Activated T-cell treated with anti-CD3 and anti-CD28 coated beads for 24 hours (primary cell): ENCODE measurements around the gene INTS3.

Experiments
- DNase-seq: peaks from one replicate; pipeline ENCODE4 v3.0.0-alpha.2; 2020; ENCODE audit warnings: low read depth

The INTS3 gene

GRCh38 chr1:153795934-153796785 is 68.3 kb downstream of the INTS3 start:
- DNase-seq = no peak

DNA sequence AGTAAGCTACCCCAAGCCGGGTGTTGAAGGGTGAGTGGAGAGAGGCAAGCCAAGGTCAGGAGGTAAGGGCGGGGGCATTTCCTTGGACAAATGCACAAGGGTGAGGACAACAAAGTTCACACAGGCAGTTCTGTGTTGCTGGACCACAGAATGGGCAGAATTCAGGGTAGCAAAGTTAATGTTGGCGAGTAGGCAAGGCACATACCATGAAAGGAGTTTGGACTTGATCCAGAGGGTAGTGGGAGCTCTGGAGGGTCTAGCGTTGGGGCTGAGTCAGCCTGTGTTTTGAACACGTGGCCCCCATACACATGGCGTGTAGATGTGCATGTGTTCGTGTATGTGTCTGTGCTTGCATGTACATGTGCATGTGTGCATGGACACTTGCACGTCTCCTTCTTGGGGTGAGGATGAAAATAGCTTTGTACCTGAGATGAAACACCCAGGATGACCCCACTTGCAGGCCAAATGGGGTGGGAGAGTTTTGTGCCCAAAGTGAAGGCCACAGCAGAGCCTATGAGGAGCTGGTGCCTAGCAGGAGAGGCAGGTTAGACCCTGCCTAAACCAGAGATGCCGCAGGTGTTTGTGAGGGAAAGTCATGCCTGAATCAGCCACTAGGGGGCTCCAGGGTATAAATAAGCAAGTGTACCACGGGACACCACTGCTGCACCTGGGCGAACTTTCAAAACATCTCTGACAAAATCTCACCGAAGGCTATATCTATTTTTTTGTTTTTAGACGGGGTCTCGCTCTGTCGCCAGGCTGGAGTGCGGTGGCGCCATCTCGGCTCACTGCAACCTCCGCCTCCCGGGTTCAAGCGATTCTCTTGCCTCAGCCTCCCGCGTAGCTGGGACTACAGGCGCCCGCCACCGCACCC is 69.2 kb downstream of the INTS3 start:
- DNase-seq = peak; percentile 75

DNA sequence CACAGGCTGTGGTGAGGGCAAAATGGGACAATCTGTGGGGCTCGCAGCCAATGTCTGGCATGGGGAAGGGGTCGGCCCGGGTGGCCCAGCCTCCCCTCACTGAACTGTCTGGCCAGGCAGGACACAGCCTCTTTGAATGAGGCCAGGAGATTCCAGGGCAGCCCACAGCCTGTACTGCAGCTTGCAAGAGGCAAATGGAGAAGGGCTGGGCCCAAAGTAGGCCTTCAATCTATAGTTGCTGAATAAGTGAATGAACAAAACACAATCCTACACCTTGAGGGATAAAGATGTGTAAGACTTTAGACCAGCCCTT is 70.6 kb downstream of the INTS3 start:
- DNase-seq = no peak

DNA sequence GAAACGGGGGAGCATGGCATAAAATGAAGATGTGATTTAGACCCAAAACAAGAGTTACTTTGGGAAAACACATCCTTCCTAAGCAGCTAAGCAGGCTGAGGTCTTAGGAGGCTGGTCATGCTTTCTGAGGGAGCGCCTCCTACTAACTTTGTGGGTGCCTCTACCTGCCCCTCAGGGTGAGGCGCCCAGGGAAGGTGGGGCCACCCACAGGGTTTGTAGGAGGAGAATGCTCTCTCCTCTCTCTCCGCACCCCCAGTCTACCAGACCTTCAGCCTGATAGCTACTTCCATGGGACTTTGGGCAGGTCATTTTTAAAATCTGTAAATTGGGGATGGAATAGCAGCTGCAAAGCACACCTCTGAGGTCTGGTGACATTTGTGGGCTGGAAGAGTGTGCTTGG is 71.2 kb downstream of the INTS3 start:
- no peak for DNase-seq

GRCh38 chr1:153799566-153800465 is 72.0 kb downstream of the INTS3 start:
- DNase-seq = no peak

GRCh38 chr1:153800516-153800915 is 72.7 kb downstream of the INTS3 start:
- no peak for DNase-seq

GRCh38 chr1:153801028-153801625 is 73.3 kb downstream of the INTS3 start:
- DNase-seq = no peak

DNA sequence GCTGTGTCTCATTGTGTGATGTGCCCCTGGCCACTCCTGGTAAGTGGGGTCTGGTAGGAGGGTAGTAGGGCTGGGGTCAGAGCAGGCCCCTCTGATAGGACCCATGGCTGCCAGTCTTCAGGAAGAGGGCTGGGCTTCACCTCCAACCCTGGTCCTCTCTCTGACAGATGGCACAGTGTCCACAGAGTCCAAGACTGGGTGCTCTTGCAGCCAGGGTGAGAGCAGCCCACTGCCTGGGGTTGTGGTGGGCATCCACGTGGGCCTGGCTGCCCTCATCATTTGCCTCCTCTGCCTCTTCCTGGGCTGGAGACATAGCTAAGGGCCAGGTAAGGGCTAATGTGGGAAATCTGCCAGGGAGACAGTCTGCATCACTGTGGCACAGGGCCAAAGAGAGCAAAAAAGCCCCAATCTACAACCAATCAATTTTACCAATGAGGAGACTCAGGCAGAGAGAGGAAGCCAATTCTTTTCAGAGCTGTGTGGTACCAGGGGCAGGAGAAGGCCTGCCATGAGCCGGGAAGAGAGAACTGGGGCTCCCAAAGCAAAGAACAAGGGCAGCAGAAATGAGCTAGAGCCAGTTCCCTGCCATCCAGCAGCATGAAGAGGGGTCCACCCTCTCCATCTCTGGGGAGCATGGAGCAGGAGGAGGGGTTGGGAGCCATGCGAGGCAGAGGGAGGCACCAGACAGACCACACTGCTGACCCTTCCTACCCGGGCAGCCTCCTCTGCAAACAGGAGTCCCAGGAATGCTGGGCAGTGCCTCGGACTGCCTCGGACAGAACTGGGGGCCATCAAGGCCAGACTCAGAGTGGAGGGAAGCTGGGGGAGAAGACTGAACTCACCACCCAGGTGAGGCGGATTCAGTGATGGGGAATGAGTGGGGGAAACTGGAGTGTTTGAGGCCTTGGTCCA is 74.2 kb downstream of the INTS3 start:
- DNase-seq = no peak

DNA sequence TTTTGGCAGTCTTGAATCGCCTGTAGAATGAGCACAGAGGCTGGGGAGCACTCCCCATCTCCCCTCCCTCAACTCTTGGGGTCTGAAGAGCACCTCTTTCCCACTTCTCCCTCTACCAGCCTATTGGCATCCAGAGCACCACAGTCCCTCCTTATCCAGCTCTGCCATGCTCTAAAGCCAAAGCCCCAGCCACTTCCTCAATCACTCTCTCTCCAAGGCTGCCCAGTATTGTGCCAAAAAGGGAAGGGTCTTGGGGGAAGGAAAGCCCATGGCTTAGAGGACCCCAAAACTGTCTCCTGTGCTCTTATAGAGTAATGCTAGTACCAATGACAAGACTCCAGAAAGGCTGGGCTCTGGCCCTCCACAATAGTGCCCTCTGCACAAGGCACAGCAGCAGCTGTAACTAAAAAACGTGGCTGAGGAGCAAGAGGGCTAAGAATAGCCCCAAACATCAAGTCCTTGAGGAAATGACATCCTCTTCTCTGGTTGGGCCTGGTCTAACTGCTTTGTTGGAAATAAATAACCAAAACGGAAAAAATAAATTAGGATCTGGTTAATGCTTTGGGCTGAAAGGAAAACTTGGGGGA is 75.7 kb downstream of the INTS3 start:
- DNase-seq = no peak

DNA sequence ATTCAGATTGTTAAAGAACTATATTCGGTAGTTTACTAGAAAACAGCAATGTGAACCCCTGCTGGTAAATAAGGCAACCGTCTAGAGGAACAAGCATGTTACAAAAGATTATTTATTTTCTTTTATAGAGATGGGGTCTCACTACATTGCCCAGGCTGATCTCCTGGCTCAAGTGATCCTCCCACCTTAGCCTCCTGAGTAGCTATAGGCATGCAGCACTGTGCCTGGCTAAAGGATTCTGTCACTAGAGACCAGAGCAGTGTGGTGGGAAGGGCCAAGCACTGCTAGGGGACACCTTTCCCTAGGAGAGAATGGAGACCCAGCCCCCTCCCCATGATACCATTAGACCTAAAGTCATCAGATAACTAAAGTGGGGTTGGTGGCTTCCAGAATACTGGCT is 76.3 kb downstream of the INTS3 start:
- no peak for DNase-seq

DNA sequence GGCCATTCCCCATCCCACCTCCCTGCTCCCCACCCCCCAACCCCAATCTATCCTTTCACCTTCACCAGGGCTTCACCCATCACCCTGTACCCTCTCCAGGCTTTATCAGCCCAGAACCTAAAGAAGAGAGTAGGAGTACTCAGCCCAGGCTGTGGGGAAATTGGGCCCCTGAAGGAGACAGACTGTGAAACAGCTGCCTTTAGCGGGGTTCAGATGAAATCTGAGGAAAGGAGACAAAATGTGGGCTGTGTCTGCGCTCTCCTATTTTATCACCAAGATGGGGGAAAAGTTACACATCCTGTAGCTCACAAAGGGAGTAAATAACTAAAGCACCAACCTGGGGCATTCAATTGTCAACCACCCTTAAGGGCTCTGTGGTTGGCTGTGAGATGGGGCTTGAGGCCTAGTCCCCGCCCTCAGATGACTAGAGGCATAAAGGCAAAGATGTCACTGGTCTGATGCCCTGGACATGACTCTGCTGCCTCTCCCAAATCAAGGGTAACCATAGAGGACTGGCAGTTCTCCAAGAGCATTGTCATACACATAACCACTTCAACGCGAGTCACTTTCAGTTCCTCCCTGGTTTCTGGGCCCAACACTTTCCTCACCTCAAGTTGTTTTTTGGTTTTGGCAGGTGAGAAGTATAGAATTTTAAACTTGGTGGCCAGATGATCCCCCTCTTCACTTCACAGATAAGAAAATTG is 77.3 kb downstream of the INTS3 start:
- peak; percentile 58 for DNase-seq

DNA sequence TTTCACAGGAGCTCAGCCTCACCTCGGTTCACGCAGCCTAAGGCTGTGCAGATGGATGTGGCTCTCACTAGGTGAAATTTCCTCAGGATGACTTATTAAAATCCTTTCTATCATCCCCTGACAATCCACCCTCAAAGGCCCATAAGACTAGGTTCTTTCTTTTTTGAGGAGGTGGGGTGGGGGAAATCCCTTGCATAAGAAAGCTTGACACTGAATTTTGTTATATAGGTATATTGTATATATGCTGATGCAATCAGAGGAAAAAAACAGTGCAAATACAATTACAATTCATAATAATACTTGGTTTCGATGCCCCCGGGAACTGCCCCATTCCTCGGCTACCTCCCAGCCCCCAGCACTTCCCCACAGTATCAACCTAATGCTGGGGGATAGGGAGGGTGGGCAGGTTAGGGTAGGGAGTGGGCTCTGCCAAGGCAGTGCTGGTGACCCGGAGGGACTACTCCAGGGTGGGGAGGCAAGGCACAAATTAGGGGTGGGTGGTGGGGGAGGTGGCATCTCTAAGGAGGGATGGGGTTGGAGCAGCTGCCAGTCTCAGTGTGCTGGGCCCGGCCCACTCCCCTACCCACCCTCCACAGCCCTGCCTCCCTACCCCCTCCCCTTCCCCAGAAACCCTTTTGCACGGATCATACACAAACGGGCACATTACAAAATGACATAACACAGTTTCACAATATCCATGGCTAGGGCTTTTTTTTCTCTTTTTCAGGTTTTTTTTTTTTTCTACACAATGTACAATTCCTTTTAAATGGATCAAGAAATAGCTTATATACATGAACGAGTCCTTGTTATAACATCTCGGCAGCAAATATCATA is 78.3 kb downstream of the INTS3 start:
- DNase-seq = no peak

DNA sequence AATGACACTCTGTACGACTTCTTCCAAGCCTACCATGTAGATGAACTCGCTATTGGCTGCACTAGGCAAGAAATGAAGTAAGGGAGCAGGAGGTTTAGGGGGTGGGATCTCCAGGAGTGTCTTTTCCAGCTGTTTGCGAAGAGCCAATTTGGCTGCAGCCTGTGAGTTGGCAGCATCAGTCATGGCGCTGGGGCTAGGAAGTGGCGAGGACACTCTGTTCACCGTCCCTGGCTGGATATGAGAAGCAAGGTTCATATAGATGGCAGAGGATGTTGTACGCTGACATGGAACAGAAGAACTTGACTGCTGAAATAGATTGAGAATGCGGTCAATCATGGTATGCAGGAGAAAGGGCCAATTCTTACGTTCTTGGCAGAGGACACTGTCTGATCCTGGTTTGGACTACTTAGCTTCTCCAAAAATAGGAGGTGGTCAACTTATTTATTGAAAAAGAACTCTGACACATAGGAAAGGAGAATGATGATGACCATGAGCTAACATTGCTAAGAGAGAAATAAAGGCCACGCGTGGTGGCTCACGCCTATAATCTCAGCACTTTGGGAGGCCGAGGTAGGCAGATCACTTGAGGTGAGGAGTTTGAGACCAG is 88.5 kb downstream of the INTS3 start:
- DNase-seq = no peak

DNA sequence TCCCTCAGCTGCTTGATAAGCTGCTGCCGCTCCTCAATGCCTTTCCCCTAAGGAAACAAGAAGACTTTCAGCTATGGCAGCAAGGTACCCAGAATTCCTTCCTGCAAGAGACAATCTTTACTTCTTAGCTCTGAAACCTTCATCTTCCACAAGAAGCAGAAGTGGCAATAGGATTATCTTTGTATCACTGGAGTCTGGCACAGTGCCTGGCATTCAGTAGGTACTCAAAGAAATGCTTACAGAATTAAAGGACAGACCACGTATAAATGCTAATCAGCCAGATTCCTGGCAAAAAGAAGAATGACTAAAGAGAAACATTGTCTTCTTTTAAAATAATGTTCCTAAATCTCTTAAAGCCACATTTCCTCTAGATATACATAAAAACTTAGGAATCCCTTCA is 91.0 kb downstream of the INTS3 start:
- no peak for DNase-seq
